GM19099 (cell line): ENCODE results near the gene DEUP1.

Experiments used
- POLR2A ChIP-seq: IDR thresholded peaks from 3 replicates; pipeline ENCODE4 v1.6.1; 2011; ENCODE audit warnings: low read depth; ENCODE audit not compliant: insufficient read length; ENCODE audit errors: extremely low read depth

The DEUP1 gene

GRCh38 chr11:93344855-93345333, 14.4 kb downstream of the DEUP1 start:
- TF ChIP-seq POLR2A, result no peak

GRCh38 chr11:93348930-93349329, 18.4 kb downstream of the DEUP1 start:
- TF ChIP-seq POLR2A, result no peak

- TF ChIP-seq POLR2A, result no peak
These were observed 20.3 kb downstream of the DEUP1 start for GRCh38 chr11:93350835-93351234.

GRCh38 chr11:93359396-93359795, 28.9 kb downstream of the DEUP1 start:
- TF ChIP-seq POLR2A, result no peak

- no peak for TF ChIP-seq POLR2A
These were observed 30.9 kb downstream of the DEUP1 start for GRCh38 chr11:93361435-93361834.

GRCh38 chr11:93368022-93368421, 37.5 kb downstream of the DEUP1 start:
- no peak for TF ChIP-seq POLR2A

GRCh38 chr11:93370260-93370659, 39.7 kb downstream of the DEUP1 start:
- TF ChIP-seq POLR2A, result no peak

GRCh38 chr11:93389737-93390136, 59.2 kb downstream of the DEUP1 start:
- TF ChIP-seq POLR2A, result no peak

- no peak for TF ChIP-seq POLR2A
These were observed 62.3 kb downstream of the DEUP1 start for GRCh38 chr11:93392867-93393266.

- TF ChIP-seq POLR2A, result no peak
These were observed 62.8 kb downstream of the DEUP1 start for GRCh38 chr11:93393386-93393785.

- no peak for TF ChIP-seq POLR2A
These were observed 63.9 kb downstream of the DEUP1 start for GRCh38 chr11:93394488-93394887.

GRCh38 chr11:93396316-93396715, 65.8 kb downstream of the DEUP1 start:
- TF ChIP-seq POLR2A, result no peak

- TF ChIP-seq POLR2A, result no peak
These were observed 73.4 kb downstream of the DEUP1 start for GRCh38 chr11:93403930-93404329.

GRCh38 chr11:93407777-93408401, 77.3 kb downstream of the DEUP1 start:
- TF ChIP-seq POLR2A, result no peak

- TF ChIP-seq POLR2A, result no peak
These were observed 79.9 kb downstream of the DEUP1 start for GRCh38 chr11:93410441-93410840.

- TF ChIP-seq POLR2A, result no peak
These were observed 81.2 kb downstream of the DEUP1 start for GRCh38 chr11:93411705-93412104.

- TF ChIP-seq POLR2A, result no peak
These were observed 101.7 kb downstream of the DEUP1 start for GRCh38 chr11:93432247-93432646.

- no peak for TF ChIP-seq POLR2A
These were observed 114.1 kb downstream of the DEUP1 start for GRCh38 chr11:93444617-93445073.

- TF ChIP-seq POLR2A, result no peak
These were observed 127.7 kb downstream of the DEUP1 start for GRCh38 chr11:93458286-93458685.
